ENCODE results near the gene ITGA1.
"Not testable (repeated sequence)": the region's sequence is repeated elsewhere in the genome, so short reads cannot be mapped to it uniquely, and the experiment has no call there.

Gene ITGA1

DNA sequence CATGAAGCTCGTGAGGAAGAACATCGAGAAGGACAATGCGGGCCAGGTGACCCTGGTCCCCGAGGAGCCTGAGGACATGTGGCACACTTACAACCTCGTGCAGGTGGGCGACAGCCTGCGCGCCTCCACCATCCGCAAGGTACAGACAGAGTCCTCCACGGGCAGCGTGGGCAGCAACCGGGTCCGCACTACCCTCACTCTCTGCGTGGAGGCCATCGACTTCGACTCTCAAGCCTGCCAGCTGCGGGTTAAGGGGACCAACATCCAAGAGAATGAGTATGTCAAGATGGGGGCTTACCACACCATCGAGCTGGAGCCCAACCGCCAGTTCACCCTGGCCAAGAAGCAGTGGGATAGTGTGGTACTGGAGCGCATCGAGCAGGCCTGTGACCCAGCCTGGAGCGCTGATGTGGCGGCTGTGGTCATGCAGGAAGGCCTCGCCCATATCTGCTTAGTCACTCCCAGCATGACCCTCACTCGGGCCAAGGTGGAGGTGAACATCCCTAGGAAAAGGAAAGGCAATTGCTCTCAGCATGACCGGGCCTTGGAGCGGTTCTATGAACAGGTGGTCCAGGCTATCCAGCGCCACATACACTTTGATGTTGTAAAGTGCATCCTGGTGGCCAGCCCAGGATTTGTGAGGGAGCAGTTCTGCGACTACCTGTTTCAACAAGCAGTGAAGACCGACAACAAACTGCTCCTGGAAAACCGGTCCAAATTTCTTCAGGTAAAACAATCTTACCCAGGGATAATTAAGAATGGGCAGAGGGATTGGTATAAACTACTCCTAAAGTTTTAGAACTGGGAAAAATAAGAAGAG is 12.9 kb downstream of the ITGA1 start:
- DNase-seq (ENCODE audit: low read depth in 2 of 3, low spot score in 1 of 3): peak in 2 of 3 donors; percentile 18 to 51

DNA sequence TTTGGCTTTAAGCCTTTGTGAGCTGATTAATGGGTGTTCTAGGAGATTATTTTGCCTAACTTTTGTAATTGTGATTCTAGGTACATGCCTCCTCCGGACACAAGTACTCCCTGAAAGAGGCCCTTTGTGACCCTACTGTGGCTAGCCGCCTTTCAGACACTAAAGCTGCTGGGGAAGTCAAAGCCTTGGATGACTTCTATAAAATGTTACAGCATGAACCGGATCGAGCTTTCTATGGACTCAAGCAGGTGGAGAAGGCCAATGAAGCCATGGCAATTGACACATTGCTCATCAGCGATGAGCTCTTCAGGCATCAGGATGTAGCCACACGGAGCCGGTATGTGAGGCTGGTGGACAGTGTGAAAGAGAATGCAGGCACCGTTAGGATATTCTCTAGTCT is 13.6 kb downstream of the ITGA1 start:
- no peak for DNase-seq (ENCODE audit: low read depth in 2 of 3, low spot score in 1 of 3)

DNA sequence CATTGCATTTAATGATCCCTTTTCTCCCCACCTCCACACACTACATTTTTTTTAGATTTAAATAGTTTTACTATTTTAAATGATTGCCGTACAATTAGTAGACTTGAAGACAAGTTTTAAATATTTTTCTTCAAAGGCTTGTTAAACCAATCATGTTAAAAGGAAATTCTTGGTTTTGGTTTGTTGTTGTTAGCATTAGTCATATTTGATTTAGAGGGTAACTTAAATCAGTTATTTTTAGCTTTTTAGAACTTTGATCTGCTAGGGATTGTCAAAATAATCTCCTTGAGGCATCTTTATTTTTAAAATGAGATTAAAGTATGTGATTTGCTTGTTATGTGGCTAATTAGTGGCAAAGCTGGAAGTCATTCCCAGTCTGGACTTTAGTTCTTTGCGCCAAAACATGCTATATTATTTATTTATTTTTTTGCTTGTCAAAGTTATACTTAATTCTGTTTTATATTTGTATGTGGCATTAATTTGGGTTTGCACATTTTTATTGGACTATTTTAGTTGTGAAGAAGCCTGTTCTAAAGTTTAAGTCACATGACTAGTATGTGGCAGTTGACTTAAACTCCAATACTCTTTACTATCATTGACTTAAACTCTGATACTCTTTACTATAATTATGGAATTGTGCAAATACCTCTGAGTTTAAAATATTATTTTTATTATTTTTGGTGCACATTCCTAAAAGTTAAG is 14.7 kb downstream of the ITGA1 start:
- no peak for DNase-seq (ENCODE audit: low read depth in 2 of 3, low spot score in 1 of 3)

DNA sequence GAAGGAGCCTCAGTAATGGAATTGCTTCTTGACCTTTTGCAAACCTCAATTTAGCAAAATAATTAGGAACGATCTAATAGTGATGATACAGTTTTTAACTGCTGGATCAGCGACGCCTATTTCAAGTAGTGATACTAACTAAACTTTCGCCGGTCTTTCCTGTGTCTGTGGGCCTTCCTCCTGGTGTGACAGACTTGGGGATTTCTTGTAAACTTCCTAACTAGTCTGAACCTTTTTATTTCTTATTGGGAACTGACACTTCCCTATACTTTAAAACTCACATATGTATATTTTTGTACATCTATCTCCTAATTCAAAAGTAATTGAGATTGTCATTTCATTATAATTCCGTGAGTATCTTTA is 15.2 kb downstream of the ITGA1 start:
- no peak for DNase-seq (ENCODE audit: low read depth in 2 of 3, low spot score in 1 of 3)

DNA sequence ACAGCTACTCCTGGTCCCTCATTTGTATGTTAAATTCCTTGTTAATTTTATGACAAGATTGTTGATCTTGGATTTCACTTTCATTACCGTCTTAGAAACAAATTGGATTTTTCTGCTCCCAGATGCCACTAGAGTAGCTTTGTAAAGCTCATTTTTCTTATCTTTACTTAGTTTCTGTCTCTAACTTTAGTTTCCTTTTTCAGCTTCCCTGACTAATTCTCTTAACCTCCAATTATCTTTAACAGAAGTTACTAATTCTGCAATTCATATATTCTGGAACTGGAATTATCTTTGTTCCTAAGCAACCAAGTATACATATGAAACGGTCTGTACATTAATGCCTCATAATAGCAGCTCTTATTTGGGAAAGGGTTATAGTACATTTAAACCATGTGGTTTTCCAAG is 16.7 kb downstream of the ITGA1 start:
- no peak for DNase-seq (ENCODE audit: low read depth in 2 of 3, low spot score in 1 of 3)

DNA sequence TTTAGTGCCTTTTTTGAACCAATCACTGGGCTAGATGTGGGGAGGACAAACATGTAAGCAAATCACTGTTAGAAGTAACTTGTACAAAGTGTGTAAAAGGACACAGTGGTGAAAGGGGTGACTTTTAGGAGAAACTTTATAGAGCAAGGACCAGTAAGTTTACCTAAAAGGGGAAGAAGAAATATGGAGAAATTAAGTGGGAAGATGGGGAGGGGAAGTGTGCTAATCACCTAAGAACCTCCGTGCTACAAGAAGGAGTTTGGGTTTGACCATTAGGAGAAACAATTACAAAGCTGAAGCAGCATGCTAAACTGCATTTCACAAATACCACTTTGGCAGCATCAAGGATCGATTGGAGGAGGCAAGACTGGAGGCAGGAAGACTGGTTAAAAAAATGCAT is 17.3 kb downstream of the ITGA1 start:
- no peak for DNase-seq (ENCODE audit: low read depth in 2 of 3, low spot score in 1 of 3)

DNA sequence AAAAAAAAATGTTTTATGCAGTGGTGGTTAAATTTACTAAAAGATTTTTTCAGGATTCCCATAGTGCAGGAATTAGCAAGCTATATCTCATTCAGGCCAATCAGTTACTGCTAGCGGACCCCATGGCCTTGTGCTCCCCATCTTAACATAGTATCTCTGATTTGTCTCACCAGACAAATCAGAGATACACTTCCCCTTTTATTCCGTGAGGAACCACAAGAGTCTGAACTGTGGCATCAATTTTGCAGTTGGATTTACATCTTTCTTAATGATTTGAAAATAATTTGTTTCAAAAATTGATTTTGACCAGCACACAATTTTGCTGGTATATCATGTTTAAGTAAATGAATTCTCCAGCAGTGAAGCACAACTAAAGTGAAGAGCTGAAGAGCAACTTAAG is 17.9 kb downstream of the ITGA1 start:
- no peak for DNase-seq (ENCODE audit: low read depth in 2 of 3, low spot score in 1 of 3)

DNA sequence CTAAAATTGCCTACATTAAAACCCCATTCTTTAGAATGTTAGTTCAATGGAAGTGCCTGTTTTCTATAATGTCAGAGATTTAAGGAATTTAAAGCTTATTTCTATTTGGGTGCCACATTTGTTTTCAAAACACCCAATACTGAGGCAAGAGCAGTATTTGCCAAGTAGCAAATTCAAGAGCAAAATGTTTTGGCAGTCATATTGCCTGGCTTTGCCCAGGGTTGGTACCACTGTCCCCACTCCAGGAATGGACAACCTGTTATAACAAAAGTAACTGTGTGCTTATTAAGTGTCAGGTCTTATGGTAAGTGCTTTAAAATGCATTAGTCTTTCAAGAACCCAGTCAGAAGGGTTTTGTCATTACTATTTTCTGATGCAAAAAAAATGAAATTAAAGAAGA is 19.3 kb downstream of the ITGA1 start:
- DNase-seq (ENCODE audit: low read depth in 2 of 3, low spot score in 1 of 3): no peak

DNA sequence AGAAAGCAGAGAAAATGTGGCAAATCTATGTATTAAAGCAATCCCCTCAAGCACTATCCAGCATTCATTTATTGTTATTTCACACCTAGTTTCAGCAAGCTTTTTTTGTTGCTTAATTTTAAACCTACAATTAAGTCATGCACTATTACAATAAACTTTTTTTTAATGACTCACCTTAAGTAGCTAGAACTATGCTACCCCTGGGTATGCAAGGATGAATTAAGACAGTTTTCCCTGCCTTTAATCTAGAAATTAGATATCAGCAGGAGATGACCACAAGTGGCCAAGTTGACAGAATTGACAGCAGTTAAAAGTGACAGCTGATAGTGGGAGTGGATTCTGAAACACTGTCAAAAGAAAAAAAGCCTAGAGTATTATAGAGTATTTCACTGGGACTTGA is 20.0 kb downstream of the ITGA1 start:
- DNase-seq (ENCODE audit: low read depth in 2 of 3, low spot score in 1 of 3): no peak

DNA sequence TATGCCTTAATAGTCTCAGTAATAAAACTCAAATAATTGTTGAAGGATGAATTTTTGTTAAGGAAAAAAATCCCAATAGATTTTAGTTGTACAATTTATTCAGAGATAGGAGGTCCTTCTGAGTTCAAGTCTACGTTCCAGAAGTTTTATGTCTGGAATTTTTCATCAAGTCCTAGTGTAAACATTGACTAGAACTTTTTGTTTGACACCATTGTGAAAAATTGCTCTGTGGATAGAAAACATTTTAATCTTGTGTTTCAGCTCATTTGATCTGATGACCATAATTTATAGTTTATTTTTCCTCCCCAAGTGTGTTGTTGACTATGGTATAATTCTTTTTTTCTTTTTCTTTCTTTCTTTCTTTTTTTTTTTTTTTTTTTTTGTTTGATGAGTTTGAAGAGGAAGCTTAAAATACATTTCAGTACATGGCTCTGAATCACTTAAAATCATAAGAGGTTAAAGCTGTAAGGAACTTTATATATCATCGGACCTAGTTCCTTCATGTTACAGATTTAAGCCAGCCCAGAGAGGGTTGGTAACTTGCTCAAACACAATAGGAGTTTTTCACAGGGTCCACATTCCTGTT is 20.7 kb downstream of the ITGA1 start:
- no peak for DNase-seq (ENCODE audit: low read depth in 2 of 3, low spot score in 1 of 3)

DNA sequence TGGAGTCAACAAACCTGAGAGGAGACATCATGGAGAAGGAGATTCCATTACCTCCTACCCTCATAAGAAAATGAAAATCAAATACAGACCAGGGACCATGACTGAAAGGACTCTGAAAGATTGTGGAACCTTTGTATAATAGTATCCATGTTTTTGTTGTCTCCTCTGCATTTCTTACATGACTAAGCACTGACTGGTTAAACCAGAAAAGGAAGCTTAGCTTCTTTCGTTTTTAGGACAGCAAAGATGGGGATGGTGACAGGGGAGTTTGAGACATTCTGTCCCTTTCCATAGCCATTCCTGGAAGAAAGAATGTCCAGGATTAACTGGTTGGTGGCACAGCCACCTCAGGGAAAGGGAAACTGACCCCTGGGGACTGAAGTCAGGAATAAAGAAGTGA is 22.2 kb downstream of the ITGA1 start:
- no peak for DNase-seq (ENCODE audit: low read depth in 2 of 3, low spot score in 1 of 3)

DNA sequence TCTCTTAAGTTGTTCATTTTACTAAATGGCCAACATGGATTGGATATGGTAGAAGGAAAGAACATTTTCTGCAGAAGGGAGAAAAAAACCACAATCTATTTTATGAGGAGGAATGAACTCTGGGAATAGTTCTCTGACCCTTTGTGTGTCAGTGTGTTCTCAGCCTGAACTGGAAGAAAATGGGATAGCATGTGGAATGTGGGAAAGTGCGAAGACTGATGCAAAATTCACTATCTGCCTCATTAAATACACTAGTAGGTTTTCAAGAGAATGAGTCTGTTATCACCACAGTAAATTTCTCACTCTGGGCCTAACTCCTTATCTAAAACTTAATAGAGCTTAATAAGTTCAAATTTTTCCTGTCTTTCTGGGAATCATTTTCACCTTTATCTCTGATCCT is 22.7 kb downstream of the ITGA1 start:
- DNase-seq (ENCODE audit: low read depth in 2 of 3, low spot score in 1 of 3): no peak

DNA sequence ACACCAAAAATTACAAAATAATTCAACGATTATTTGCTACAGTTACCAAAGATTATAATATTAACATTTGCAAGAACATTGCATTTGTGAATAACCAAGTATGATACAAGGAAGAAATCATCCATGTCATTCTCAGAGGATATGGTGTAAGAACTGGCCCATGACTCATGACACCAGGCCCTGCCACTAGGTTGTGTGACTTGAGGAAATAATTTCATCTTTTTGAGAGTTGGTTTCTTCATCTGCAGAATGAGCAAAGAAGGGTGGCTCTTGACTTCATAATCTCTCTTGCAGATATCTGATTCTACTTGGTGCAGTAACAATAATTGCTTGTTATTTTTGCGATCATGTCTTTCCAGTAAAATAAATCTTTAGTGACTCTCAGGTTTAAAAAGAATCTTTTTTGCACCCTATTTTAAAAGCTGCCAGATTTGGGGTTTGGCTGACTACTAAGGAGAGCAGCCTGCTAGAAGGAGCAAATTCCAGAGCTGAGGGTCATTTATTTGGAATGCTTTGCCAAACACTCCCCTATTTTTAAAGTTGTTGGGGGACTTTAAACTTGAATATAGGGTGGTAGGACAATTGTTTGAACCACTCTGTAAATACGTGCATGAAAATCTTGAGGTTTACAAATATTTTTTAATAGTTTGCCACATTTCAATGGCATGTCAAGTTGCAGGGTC is 23.5 kb downstream of the ITGA1 start:
- DNase-seq (ENCODE audit: low read depth in 2 of 3, low spot score in 1 of 3): no peak

DNA sequence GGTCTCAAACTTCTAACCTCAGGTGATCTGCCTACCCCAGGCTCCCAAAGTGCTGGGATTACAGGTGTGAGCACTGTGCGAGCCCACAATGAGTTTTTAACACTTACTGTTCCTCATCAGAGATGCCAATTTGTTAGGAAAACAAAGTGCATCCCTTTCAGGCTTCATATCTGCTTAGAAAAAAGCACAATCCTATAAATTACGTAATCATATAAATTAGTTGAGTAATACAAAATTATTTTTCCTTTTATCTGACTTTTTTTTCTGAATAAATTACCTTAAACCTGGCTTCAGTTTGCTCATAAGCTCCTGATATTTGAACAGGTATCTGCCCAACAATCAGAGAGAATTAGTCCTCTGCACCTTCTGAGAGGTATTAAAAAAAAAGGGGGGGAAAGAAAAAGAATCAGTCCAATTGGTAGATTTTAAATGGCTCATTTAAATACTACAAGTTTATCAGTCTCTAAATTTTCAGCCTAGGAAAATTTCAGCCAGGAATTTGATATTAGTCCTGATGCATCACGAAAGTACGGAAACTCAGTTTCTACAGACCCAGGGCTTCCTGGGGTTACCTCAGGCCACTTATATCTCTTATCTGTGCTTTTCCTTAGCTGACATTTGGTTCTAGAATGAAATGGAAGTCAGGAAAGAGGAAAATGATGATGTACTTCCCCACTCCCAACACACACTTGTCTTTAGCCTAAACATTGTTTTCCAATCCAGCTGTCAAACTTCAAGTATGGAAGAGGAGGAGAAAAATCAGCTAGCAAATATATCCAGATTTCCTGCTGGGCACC is 26.8 kb downstream of the ITGA1 start:
- no peak for DNase-seq (ENCODE audit: low read depth in 2 of 3, low spot score in 1 of 3)

DNA sequence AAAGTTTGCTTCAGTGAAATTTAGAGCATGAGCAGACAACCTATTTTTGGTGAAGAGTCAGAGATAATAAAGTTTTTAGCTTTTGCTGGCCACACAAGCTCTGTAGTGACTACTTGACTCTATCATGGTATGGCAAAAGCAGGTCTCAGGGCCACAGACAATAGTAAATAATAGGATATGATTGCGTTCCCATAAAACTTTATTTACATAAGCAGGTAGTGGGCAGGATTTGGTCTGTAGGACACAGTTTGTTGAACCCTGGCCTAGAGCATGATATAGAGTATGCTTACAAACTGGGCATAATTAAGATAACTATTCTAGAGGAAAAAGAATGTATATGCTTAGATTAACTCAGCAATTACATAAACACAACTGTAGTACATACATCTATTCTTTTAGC is 30.1 kb downstream of the ITGA1 start:
- no peak for DNase-seq (ENCODE audit: low read depth in 2 of 3, low spot score in 1 of 3)

DNA sequence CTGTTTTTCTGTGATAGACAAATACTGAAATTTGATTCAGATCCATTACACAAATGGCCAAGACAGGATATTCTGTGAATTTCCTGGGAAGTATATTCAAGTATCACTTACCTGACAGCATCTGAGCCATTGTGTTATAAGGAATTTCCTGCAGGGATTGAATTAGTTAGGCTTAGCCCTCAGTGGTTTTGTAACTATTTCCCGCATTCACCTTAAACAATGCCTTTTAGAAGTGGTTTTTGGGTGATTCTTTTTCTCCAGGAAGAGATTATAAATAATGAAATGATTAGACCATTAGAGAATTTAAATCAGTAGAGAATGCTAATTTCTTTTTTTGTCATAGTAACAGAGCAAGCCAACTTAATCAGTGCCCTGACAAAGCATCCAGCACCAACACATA is 30.6 kb downstream of the ITGA1 start:
- no peak for DNase-seq (ENCODE audit: low read depth in 2 of 3, low spot score in 1 of 3)

DNA sequence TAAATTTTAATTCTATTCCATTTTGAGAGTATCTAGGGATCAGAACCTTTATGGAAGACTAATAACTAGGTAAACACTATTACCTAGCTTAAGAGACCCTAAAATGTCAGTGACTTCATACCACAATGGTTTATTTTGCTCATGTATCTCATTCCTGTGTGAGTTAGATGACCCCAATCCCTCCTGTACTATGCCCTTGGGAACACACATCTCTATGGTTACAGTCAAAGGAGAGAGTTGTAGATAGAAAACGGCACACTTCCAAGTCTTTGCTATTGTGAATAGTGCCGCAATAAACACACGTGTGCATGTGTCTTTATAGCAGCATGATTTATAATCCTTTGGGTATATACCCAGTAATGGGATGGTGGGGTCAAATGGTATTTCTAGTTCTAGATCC is 31.1 kb downstream of the ITGA1 start:
- not testable (repeated sequence) for DNase-seq (ENCODE audit: low read depth in 2 of 3, low spot score in 1 of 3)

DNA sequence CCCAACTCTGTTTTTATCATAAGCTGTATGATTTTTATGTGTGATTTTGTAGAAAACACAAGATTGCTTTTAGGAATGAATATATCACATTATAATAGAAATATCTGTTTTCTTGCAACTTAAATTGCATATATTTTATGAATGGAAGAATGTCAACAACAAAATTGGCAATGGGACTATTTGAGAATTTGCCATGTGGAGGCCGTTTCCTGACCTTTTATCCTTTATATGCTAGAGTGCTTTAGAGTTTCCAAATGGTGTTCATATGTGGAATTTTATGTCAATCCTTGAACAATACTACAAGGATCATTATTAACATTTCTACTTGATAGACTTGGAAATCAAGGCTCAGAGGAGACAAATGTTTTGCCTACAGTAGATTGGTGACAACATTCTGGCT is 34.2 kb downstream of the ITGA1 start:
- DNase-seq (ENCODE audit: low read depth in 2 of 3, low spot score in 1 of 3): no peak

DNA sequence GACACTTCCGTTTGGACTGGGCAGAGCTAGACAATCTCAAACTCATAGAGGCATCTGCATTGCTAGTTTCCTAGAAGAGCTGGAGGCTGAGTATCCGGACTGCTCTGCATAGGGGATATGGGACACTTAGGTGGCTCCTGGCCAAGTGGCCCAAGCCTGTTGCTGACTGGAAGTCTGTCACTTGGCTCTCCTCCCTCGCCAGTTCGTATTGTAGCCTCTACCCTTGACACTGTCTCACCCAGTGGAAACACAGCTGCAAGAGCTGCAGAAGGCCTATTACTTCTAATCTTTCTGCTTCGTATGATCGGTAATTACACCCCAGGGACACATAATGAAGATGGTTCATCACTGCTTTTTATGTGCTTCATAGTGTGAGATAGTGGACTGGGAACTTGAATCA is 34.7 kb downstream of the ITGA1 start:
- DNase-seq (ENCODE audit: low read depth in 2 of 3, low spot score in 1 of 3): no peak

DNA sequence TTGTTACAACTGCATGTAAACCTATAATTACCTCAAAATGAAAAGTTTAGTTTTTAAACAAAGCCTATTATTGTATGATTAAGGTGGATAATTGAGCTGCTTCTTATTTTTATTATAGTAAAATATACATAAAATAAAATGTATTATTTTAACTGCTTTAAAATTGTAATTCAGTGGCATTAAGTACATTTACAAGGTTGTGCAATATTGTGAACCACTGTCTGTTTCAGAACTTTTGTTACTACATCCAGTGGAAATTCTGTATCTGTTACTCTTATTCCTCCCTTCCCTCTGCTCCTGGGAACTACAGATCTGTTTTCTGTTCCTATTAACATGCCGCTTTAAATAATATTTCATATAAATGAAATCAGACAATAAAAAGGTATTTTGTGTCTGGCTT is 37.1 kb downstream of the ITGA1 start:
- no peak for DNase-seq (ENCODE audit: low read depth in 2 of 3, low spot score in 1 of 3)

DNA sequence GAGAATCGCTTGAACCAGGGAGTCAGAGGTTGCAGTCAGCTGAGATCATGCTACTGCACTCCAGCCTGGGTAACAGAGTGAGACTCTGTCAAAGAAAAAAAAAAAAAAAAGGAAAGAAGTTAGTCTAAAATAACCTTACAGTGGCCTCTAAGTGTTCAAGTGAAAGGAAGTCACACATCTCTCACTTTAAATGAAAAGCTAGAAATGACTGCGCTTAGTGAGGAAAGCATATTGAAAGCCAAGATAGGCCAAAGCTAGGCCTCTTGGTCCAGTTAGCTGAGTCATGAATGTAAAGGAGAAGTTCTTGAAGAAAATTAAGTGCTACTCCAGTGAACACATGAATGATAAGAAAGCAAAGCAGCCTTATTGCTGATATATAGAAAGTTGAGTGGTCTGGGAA is 38.1 kb downstream of the ITGA1 start:
- no peak for DNase-seq (ENCODE audit: low read depth in 2 of 3, low spot score in 1 of 3)
